SK-N-SH treated with all-trans-retinoic acid at 6 μM for 48 hours (cell line): ENCODE results near the gene C3orf49.

Source experiments
- ATAC-seq: fragments of 200-7000 bp; cut with Tn5 transposase; 3 replicates; pipeline ENCODE4 v1.9.1; 2020; ENCODE audit warnings: mild to moderate bottlenecking, moderate library complexity
- CSDC2 ChIP-seq: fragments of 250-450 bp; sonication (Bioruptor Pico); IDR thresholded peaks from 2 replicates; pipeline ENCODE4 v1.5.0; 2020; ENCODE audit warnings: mild to moderate bottlenecking, moderate library complexity
- ESRRG ChIP-seq: fragments of 250-450 bp; sonication (Bioruptor Pico); IDR thresholded peaks from 2 replicates; pipeline ENCODE4 v1.6.1; 2021; ENCODE audit warnings: mild to moderate bottlenecking
- GLIS3 ChIP-seq: fragments of 250-450 bp; sonication (Bioruptor Pico); IDR thresholded peaks from 2 replicates; pipeline ENCODE4 v1.5.0; 2020; ENCODE audit warnings: mild to moderate bottlenecking, moderate library complexity
- OSR1 ChIP-seq: fragments of 250-450 bp; sonication (Bioruptor Pico); IDR thresholded peaks from 2 replicates; pipeline ENCODE4 v1.8.0; 2022; ENCODE audit warnings: moderate library complexity, mild to moderate bottlenecking, inconsistent platforms
- PPARA ChIP-seq: fragments of 250-450 bp; sonication (Bioruptor Pico); IDR thresholded peaks from 2 replicates; pipeline ENCODE4 v1.5.0; 2020; ENCODE audit warnings: mild to moderate bottlenecking, borderline replicate concordance
- RARB ChIP-seq: fragments of 250-450 bp; sonication (Bioruptor Pico); IDR thresholded peaks from 2 replicates; pipeline ENCODE4 v1.8.0; 2021; ENCODE audit warnings: mild to moderate bottlenecking, moderate library complexity
- SNAI2 ChIP-seq: fragments of 250-450 bp; sonication (Bioruptor Pico); IDR thresholded peaks from 2 replicates; pipeline ENCODE4 v1.5.0; 2020; ENCODE audit warnings: mild to moderate bottlenecking, moderate library complexity
- TCF4 ChIP-seq: fragments of 250-450 bp; sonication (Bioruptor Pico); IDR thresholded peaks from 2 replicates; pipeline ENCODE4 v1.8.0; 2021; ENCODE audit warnings: mild to moderate bottlenecking, moderate library complexity, borderline replicate concordance
- TOX ChIP-seq: fragments of 250-450 bp; sonication (Bioruptor Pico); IDR thresholded peaks from 2 replicates; pipeline ENCODE4 v1.8.0; 2021; ENCODE audit warnings: mild to moderate bottlenecking, moderate library complexity, borderline replicate concordance
- ZC3H10 ChIP-seq: fragments of 250-450 bp; sonication (Bioruptor Pico); IDR thresholded peaks from 2 replicates; pipeline ENCODE4 v1.5.1; 2021; ENCODE audit warnings: mild to moderate bottlenecking, moderate library complexity
- ZFP3 ChIP-seq: fragments of 250-450 bp; sonication (Bioruptor Pico); IDR thresholded peaks from 2 replicates; pipeline ENCODE4 v1.5.0; 2020; ENCODE audit warnings: mild to moderate bottlenecking, moderate library complexity
- ZFP30 ChIP-seq: fragments of 450-650 bp; formaldehyde crosslinking; IDR thresholded peaks from 2 replicates; pipeline ENCODE4 v1.5.0; 2022; ENCODE audit warnings: mild to moderate bottlenecking, moderate library complexity
- ZNF565 ChIP-seq: fragments of 450-650 bp; formaldehyde crosslinking; conservative IDR thresholded peaks from 2 replicates; pipeline ENCODE4 v1.5.0; 2020; ENCODE audit warnings: low read depth, mild to moderate bottlenecking, moderate library complexity
- ZNF8 ChIP-seq: fragments of 450-650 bp; formaldehyde crosslinking; IDR thresholded peaks from 2 replicates; pipeline ENCODE4 v1.5.0; 2020; ENCODE audit warnings: mild to moderate bottlenecking, moderate library complexity
- TF ChIP-seq, protein P1 (sequence below): fragments of 250-450 bp; sonication (Bioruptor Pico); IDR thresholded peaks from 2 replicates; pipeline ENCODE4 v1.5.1; 2020; ENCODE audit warnings: low read depth, mild to moderate bottlenecking, moderate library complexity
- TF ChIP-seq, protein P2 (sequence below): fragments of 250-450 bp; sonication (Bioruptor Pico); IDR thresholded peaks from 2 replicates; pipeline ENCODE4 v1.5.1; 2021; ENCODE audit warnings: mild to moderate bottlenecking, moderate library complexity
- TF ChIP-seq, protein P3 (sequence below): fragments of 250-450 bp; sonication (Bioruptor Pico); IDR thresholded peaks from 2 replicates; pipeline ENCODE4 v1.8.0; 2021; ENCODE audit warnings: low read depth, mild to moderate bottlenecking, moderate library complexity, borderline replicate concordance
- TF ChIP-seq, protein P4 (sequence below): fragments of 250-450 bp; sonication (Bioruptor Pico); IDR thresholded peaks from 2 replicates; pipeline ENCODE4 v1.5.0; 2020; ENCODE audit warnings: mild to moderate bottlenecking, moderate library complexity
- TF ChIP-seq, protein P5 (sequence below): fragments of 250-450 bp; sonication (Bioruptor Pico); IDR thresholded peaks from 2 replicates; pipeline ENCODE4 v1.8.0; 2020; ENCODE audit warnings: mild to moderate bottlenecking, moderate library complexity, borderline replicate concordance

C3orf49 gene

DNA sequence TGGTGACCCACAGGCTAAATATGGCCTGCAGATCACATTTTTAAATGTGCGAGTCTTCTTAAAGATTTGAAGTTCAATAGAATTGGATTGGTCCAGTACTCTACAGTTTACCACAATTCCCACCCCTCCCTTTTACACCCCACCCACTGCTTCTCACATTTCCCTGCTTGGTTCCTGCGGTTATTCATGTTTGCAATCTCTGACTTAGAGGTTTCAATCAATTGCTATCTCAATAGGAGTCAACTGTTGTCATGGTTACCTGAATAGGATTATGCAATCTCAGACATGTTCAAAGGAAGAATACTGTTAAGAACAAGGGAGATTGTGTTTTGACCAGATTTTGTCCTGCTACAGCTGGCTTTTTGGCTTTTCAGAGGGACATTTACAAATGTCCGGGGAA, 4.9 kb upstream of the C3orf49 start:
- no peak for ATAC-seq
- TF ChIP-seq, protein P1, sequence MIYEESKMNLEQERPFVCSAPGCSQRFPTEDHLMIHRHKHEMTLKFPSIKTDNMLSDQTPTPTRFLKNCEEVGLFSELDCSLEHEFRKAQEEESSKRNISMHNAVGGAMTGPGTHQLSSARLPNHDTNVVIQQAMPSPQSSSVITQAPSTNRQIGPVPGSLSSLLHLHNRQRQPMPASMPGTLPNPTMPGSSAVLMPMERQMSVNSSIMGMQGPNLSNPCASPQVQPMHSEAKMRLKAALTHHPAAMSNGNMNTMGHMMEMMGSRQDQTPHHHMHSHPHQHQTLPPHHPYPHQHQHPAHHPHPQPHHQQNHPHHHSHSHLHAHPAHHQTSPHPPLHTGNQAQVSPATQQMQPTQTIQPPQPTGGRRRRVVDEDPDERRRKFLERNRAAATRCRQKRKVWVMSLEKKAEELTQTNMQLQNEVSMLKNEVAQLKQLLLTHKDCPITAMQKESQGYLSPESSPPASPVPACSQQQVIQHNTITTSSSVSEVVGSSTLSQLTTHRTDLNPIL (CRISPR knock-in tag), result no peak
- TF ChIP-seq ESRRG (no peak), ZC3H10 (CRISPR knock-in tag) (no peak), CSDC2 (CRISPR knock-in tag) (no peak)

DNA sequence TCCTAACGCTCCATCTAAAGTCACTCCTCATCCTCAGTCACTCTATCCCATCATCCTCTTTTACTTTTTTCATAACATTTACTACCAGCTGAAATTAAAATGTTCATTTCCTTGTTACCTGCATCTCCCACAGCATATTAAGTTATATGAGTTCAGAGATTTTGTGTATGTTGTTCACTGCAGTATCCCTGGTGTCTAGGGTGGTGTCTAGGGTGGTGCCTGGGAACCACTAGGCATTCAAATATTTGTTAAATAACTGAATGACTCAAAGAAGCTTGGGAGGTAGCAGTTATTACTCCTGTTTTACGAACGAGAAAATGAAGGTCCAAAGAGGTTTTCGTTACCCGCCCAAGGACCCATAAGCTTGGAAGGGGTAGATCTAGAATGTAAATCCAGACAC, 1.9 kb upstream of the C3orf49 start:
- no peak for ATAC-seq
- TF ChIP-seq, protein P1 (CRISPR knock-in tag), result no peak
- TF ChIP-seq ESRRG, result no peak
- TF ChIP-seq GLIS3 (CRISPR knock-in tag), result no peak
- no peak for TF ChIP-seq ZFP30 (CRISPR knock-in tag)
- no peak for TF ChIP-seq CSDC2 (CRISPR knock-in tag)
- TF ChIP-seq, protein P2, sequence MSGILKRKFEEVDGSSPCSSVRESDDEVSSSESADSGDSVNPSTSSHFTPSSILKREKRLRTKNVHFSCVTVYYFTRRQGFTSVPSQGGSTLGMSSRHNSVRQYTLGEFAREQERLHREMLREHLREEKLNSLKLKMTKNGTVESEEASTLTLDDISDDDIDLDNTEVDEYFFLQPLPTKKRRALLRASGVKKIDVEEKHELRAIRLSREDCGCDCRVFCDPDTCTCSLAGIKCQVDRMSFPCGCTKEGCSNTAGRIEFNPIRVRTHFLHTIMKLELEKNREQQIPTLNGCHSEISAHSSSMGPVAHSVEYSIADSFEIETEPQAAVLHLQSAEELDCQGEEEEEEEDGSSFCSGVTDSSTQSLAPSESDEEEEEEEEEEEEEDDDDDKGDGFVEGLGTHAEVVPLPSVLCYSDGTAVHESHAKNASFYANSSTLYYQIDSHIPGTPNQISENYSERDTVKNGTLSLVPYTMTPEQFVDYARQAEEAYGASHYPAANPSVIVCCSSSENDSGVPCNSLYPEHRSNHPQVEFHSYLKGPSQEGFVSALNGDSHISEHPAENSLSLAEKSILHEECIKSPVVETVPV, result no peak
- no peak for TF ChIP-seq ZNF8
- TF ChIP-seq TOX, result no peak
- no peak for TF ChIP-seq ZNF565 (CRISPR knock-in tag)
- no peak for TF ChIP-seq RARB (CRISPR knock-in tag)
- no peak for TF ChIP-seq ZFP3 (CRISPR knock-in tag)
- TF ChIP-seq, protein P3, sequence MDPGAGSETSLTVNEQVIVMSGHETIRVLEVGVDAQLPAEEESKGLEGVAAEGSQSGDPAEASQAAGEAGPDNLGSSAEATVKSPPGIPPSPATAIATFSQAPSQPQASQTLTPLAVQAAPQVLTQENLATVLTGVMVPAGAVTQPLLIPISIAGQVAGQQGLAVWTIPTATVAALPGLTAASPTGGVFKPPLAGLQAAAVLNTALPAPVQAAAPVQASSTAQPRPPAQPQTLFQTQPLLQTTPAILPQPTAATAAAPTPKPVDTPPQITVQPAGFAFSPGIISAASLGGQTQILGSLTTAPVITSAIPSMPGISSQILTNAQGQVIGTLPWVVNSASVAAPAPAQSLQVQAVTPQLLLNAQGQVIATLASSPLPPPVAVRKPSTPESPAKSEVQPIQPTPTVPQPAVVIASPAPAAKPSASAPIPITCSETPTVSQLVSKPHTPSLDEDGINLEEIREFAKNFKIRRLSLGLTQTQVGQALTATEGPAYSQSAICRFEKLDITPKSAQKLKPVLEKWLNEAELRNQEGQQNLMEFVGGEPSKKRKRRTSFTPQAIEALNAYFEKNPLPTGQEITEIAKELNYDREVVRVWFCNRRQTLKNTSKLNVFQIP (CRISPR knock-in tag), result no peak
- TF ChIP-seq ZC3H10 (CRISPR knock-in tag), result no peak
- TF ChIP-seq, protein P4, sequence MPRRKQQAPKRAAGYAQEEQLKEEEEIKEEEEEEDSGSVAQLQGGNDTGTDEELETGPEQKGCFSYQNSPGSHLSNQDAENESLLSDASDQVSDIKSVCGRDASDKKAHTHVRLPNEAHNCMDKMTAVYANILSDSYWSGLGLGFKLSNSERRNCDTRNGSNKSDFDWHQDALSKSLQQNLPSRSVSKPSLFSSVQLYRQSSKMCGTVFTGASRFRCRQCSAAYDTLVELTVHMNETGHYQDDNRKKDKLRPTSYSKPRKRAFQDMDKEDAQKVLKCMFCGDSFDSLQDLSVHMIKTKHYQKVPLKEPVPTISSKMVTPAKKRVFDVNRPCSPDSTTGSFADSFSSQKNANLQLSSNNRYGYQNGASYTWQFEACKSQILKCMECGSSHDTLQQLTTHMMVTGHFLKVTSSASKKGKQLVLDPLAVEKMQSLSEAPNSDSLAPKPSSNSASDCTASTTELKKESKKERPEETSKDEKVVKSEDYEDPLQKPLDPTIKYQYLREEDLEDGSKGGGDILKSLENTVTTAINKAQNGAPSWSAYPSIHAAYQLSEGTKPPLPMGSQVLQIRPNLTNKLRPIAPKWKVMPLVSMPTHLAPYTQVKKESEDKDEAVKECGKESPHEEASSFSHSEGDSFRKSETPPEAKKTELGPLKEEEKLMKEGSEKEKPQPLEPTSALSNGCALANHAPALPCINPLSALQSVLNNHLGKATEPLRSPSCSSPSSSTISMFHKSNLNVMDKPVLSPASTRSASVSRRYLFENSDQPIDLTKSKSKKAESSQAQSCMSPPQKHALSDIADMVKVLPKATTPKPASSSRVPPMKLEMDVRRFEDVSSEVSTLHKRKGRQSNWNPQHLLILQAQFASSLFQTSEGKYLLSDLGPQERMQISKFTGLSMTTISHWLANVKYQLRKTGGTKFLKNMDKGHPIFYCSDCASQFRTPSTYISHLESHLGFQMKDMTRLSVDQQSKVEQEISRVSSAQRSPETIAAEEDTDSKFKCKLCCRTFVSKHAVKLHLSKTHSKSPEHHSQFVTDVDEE (CRISPR knock-in tag), result no peak
- no peak for TF ChIP-seq TCF4 (CRISPR knock-in tag)

DNA sequence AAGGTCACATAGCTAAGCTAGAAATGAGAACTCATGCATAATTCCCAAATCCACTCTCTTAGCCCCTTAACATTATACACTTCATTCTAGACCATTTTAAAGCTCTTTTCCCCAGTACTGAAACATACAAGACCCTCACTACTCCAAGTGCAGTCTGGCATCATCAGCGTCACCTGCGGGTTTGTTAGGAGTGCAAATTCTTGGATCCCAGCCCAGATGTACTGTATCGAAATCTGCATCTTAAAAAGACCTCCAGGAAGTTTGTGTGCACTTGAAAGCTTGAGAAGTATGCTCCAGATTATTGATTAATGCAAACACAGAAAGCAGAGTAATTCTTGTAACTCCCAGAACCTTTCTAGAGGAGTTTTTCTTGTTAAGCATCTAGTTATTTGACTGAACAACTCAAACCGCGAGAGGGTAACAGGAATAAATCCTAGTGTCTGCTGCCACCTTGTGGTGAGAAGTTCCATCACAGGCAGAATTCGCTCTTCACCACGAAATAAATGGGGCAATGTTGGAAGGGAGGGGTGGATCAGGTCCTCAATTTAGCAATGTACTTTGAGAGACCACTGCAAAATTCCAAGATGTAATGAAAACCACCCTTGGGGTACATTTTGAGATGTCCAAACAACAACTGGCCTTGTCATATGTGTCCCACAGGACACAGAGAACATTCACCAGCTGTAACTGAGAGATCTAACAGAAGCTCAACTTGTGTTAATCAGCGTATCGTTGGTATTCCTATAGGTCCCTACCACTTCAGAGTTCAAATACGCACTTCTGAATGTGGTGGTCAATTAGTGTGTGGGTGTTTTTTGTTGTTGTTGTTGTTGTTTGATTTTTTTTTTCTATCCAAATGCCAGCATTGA, 583 bp upstream of the C3orf49 start:
- TF ChIP-seq, protein P5, sequence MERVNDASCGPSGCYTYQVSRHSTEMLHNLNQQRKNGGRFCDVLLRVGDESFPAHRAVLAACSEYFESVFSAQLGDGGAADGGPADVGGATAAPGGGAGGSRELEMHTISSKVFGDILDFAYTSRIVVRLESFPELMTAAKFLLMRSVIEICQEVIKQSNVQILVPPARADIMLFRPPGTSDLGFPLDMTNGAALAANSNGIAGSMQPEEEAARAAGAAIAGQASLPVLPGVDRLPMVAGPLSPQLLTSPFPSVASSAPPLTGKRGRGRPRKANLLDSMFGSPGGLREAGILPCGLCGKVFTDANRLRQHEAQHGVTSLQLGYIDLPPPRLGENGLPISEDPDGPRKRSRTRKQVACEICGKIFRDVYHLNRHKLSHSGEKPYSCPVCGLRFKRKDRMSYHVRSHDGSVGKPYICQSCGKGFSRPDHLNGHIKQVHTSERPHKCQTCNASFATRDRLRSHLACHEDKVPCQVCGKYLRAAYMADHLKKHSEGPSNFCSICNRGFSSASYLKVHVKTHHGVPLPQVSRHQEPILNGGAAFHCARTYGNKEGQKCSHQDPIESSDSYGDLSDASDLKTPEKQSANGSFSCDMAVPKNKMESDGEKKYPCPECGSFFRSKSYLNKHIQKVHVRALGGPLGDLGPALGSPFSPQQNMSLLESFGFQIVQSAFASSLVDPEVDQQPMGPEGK, result no peak
- TF ChIP-seq ZFP3 (CRISPR knock-in tag), result peak; percentile 79
- peak; percentile 92 for ATAC-seq

DNA sequence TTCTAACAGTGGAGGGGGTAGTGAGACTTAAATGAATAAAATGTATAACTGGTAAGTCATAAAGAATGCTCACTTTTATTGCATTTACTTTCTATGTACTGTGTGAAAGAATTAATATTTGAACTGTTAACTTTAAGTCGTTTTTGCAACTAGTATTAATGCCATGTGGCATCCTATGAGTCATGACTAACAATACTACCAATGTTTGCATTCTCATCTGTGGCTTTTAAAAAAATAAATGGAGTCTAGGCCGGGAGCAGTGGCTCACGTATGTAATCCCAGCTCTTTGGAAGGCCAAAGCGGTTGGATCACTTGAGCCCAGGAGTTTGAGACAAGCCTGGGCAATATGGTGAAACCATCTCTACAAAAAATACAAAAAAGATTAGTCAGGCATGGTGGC, 5.2 kb downstream of the C3orf49 start:
- ATAC-seq, result peak; percentile 40; the same call in 2 of the 3 replicates
- TF ChIP-seq OSR1 (CRISPR knock-in tag) (no peak), ESRRG (no peak), PPARA (CRISPR knock-in tag) (no peak), SNAI2 (CRISPR knock-in tag) (no peak), CSDC2 (CRISPR knock-in tag) (no peak)
- TF ChIP-seq, protein P2, result no peak
- TF ChIP-seq, protein P4 (CRISPR knock-in tag), result no peak
